Left colon (tissue), 2 donors: Measurements from ENCODE around the gene CFAP20. TPM values are rescaled to one million over a fixed set of nuclear protein-coding genes. Genes with fewer than 3 reads are reported as not detected.
"Not testable (repeated sequence)": the region's sequence is repeated elsewhere in the genome, so short reads cannot be mapped to it uniquely, and the experiment has no call there.

Experiments used
- ATAC-seq: fragments of 200-7000 bp; cut with Tn5 transposase; one replicate; pipeline ENCODE4 v1.9.1; 2020; ENCODE audit warnings: mild to moderate bottlenecking, moderate library complexity
- DNase-seq, 2 donors: peaks; one replicate each; pipeline ENCODE4 v3.0.0-alpha.2; 2020
- intact Hi-C, 2 donors: fragments of 100-400 bp; cut with DNase I in 1 of 2; cut with micrococcal nuclease in 1 of 2; formaldehyde crosslinking; loops; one replicate each; pipeline versions ENCODE4 v1.11.2 to v1.14.0; 2022; cut with DNase I, micrococcal nuclease
- total RNA-seq, 2 donors: library from RNA; stranded (reverse); fragmentation: NEBNext Ultra II Directional; extraction: Animal tissue kit (Norgen Biotek cat#: 25700); gene quantifications; one replicate each; pipeline ENCODE4 v1.2.1, GENCODE V29; 2021
- donor health status: DM: no; HTN: no; CAD: no.
- donor health status: DM: yes; HTN: yes; CAD: no.

CFAP20 gene
- total RNA-seq, 2 donors from 2014 or later, result 18.1 to 20.9 TPM

DNA sequence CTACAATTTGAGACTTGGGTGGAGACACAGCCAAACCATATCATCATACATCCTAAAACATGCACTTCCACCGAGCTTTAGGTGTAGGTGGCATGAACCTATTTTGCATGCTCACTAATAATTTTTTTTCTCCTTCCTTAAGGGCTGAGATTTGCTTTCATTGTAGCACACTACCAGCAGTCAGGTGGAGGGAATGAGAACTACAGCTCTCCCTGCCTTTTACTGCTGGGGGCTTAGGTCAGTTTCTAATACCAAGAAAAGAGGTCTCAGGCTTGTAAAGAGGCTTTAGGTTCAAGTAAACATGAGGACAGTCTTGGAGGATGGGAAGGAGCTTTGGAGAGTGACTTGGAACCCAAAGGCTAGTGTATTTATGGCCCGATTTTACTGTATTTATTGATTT lies 22.0 kb downstream of the CFAP20 start:
- ATAC-seq (no peak), DNase-seq (no peak)
- intact Hi-C loops, result no loop called here

DNA sequence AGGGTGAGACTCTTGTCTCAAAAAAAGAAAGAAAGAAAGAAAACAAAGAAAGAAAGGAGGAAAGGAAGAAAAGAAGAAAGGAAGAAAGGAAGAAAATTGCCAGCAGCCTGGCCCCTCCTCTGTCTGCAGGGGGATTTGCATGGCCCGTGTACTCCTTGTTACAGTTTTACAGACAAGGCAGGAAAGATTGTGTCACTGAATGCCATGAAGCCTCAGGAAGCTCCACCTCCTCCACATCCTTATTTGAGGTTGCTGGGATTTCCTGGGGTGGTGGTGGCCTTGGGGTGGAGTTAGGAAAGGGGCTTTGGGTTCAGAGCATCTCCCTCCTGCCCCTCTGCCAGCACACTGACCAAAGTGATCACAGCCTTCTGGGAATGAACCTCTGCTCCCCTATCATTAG lies 23.6 kb downstream of the CFAP20 start:
- no peak for ATAC-seq
- intact Hi-C loops, result no loop called here
- DNase-seq, result no peak

DNA sequence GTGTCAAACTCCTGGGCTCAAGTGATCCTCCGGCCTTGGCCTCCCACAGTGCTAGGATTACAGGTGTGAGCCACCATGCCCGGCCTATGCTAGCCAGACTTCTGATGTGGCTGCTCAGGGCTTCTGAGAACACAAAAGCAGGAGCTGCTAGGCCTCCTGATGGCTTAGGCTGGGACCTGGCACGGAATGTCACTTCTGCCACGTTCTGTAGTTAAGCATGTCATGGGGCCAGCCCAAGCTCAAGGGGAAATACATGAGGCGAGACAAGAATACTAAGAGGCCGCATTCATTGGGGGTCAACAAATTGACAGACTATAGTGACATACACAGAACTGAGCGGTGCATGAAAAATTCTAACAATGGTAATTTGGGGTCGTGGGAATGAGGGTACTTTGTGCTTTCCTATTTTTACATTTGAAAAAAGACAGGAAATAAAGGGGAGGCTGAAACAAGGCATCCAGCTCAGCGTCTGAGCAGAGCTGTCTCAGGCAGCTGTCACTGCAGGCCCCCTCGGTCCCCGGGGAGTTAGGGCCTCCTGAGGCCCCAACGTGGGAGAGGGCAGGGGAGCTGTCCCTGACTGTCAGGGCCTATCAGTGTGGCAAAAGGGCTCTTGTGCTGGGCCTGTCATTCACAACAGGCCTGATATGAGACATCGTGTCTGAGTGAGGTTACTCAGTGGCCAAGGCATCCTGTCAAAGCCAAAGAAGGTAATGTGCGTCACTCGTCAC lies 26.4 kb downstream of the CFAP20 start:
- ATAC-seq (no peak), DNase-seq (no peak)
- intact Hi-C loops, result no loop called here

DNA sequence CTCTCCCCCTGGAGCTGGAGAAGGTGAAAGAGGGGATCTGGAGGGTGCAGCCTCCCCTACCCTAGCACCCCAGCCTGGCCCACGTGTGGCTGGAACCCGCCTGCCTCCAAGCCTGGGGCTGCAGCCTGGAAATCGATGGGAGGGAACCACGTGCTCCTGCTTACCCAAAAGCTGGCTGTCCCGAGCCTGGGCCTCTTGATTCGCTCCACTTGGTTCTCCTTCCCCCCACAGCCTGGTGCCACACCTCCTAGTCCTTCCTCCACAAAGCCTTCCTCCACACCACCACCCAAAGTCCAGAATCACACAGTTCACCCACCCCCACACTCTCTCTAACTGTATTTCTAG lies 29.3 kb downstream of the CFAP20 start:
- ATAC-seq, result no peak
- no peak for DNase-seq
- intact Hi-C loops, result no loop called here

DNA sequence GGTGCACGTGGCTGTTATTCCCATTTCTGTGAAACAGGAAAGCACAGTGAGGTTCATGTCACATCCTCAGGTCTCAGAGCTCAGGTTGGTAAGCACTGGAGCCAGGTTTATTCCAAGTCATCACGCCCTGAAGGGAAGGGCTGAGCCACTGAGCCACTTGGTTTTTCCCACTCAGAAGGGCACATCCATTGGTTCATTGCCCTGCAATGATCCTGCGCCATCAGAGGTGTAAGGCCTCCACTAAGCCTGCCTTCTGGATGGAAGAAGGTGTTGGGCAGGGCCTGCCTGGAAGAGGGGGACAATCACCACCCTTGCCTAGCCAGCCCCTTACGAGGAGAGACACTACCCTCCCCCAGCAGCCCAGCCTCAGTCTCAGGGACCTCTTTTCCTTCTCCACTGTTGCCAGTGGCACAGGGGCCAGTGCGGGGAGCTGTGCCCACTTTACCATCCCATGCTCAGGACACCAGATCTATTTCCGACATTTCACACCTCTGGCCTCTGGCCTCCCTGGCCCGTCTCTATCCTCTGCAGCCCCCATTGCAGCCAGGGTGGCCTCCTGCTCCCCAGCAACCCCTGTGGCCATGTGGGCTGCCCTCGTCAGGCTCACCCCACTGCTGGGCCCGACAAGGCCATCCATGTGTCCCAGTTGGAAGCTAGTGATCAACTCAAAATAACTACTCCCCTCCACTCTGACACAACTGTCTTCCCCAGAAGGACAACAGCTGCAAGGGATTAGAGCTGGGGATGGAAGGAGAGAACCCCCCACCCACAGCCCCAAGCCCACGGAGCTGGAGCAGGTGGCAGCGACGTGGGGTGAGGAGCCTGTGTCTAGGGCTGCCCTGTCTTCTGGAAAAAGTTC lies 29.9 kb downstream of the CFAP20 start:
- intact Hi-C loops, result no loop called here
- DNase-seq (no peak), ATAC-seq (no peak)

DNA sequence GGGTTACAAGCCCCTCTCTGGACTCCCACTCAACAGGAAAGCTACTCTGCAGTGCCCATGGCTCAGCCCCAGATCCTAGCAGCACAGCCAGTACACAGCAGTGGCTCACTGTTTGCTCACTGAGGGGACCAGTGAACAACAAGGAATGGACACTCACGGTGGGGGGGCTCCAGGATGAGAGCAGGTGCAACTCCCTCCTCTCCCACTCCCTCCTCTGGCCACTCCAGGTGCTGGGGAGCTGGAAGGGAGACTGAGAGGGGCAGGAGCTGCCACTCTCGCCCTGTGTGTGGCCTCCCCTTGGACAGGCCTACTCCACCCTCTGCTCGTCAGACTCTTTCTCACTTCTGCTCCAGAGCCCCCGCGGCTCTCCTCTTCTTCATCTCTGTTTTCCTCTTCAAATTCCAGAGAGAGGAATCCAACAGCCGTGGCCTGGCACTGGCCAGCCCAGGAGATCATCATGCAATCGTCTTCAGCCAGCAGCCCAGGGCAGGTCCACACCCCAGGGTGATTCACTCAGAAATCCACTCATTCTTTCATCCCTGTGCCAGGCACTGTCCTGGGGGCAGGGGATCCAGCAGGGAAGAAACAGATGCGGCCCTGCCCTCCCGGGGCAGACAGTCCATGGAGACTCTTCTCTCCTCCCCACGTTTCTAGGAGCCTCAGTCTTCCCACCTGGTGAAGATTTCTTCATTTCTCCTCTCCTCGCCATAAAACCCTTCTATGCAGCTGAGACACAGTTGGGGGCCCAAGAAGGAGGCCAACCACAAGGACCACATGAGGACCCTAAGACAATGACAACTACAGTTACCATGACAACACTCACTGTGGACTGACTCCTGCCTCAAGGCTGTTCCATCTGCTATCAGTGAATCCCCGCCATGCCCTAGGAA lies 30.7 kb downstream of the CFAP20 start:
- no peak for ATAC-seq
- intact Hi-C loops, result no loop called here
- DNase-seq, result no peak

DNA sequence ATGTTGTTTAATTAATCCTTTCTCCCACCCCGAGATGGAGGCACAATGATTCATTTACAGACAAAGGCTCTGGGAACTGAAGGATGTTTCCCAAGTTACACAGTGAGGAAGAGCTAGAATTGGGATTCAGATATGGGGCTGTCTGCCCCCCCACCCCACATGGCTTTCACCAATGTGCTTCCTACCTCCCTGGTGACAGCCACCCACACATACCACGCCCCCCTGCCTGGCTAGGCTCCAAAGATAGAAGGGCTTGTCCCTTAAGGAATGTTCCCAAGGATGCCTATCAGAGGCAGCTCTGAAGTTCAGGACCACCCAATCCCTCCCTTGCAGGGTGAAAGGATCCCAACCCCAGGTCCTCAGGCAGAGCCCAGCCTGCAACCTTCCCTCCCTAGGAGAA lies 32.9 kb downstream of the CFAP20 start:
- intact Hi-C loops, result no loop called here
- DNase-seq (no peak), ATAC-seq (no peak)

DNA sequence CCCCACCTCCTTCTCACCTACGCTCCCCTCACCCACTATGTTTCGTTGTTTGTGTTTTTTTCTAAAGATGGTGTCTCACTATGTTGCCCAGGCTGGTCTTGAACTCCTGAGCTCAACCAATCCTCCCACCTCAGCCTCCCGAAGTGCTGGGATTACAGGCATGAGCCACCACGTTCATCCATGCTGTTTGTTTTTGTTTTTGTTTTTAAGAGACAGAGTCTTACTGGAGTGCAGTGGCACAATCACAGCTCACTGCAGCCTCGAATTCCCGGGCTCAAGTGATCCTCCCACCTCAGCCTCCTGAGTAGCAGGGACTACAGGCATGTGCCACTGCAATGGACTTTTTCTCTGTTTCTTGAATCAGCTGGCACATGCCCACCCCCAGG lies 33.6 kb downstream of the CFAP20 start:
- ATAC-seq, intact Hi-C loops, DNase-seq: not testable (repeated sequence)

DNA sequence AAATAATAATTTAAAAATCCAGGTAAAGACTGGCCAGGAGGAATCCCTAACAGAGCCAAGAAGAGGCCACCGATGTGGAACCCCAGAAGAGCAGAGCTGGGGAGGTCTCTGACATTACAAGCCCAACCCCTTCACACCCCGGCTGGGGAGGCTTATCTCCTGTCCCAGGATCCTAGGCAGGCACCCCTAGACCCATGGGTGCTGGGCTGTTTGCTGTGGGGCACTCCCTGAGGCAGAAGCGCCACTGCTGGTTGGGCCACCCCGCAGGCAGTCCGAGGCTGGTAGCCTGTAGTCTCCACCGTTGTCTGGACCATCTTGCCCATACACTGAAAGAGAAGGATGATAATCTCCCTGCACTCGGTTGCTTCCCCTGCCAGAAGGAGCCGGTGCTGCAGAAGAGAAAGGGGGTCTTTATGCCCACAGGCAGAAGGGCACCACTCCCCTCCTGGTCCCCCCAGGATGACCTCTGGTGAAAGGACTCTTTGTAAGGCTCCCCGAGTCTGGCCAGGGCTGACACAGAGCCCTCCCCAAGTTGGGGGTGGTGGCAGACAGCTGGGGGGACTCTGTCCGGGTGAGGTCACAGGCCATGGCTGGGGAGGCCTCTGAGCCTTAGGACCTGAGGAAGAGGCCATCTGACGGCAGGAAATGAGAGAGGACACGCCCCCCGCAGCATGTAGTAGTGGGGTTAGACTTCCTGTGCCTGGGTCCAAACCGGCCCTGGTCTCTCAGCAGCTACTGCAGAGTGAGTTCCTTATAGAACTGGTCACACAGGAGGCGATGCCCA lies 34.2 kb downstream of the CFAP20 start:
- intact Hi-C loops, result no loop called here
- no peak for ATAC-seq
- no peak for DNase-seq

DNA sequence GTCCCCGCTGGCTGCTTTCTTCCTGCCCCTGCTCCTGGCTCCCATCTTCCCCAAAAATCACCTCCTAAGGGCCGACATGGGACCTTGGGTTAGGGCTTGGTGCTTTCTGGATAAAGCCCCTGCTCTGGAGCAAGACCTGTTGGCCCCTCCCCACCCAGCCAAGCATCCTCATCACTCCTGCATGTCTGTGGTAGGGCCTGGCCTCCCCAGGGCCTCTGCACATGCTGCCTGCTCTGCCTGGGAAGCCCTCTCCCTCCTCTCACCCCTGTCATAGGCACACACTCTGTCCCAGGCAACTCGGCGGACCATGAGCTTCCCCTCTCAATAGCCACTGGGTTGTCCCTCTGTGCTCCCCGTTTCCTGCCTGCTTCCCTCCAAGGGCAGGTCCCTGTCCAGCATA lies 35.2 kb downstream of the CFAP20 start:
- intact Hi-C loops, result no loop called here
- no peak for DNase-seq

DNA sequence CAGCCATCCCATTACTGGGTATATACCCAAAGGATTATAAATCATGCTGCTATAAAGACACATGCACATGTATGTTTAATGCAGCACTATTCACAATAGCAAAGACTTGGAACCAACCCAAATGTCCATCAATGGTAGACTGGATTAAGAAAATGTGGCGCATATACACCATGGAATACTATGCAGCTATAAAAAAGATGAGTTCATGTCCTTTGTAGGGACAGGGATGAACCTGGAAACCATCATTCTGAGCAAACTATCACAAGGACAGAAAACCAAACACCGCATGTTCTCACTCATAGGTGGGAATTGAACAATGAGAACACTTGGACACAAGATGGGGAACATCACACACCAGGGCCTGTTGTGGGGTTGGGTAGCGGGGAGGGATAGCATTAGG lies 38.8 kb downstream of the CFAP20 start:
- ATAC-seq, intact Hi-C loops, DNase-seq: not testable (repeated sequence)

More for the DNA sequence above, 35.2 kb downstream of the CFAP20 start:
- no peak for ATAC-seq

DNA sequence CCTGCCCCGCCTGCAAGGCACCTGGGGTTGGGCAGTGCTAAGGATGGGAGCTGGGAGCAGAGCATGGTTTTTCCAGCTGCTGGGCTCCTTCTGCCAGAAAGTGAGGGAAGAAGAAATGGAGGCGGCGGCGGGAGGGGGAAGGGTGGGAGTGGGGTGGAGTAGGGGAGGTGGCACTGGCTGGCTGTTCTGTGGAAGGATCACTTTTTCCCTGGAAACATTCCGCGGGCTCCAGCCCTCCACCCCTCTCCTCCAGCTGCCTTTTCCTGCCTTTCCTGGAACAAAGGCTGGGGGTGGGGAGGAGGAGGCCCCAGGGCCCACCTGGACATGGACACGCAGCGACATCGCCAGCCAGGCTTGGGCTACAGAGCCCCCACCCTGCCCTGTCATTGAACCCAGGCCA lies 41.1 kb downstream of the CFAP20 start:
- intact Hi-C loops, result no loop called here
- no peak for DNase-seq
- ATAC-seq, result no peak

DNA sequence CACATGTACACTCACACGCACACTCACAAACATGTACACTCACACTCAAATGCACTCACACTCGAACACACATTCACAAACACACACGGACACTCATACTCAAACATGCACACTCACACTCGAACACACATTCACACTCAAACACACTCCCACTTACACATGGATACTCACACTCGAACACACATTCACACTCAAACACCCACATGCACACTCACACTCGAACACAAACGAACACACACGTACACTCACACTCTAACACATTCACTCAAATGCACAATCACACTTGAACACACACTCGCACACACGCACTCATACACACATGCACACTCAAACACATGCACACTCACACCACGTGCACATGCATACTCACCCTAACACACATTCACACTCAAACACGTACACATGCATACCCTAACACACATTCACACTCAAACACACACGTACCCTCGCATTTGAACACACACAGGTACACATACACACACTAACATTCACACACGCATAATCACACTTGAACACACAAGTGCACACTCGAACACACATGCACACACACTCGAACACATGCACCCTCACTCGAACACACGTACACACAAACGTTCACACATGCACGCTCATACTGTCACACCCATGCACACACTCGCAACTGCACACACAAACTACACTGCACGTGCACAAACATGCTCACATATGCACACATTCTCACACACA lies 41.8 kb downstream of the CFAP20 start:
- intact Hi-C loops, result no loop called here

DNA sequence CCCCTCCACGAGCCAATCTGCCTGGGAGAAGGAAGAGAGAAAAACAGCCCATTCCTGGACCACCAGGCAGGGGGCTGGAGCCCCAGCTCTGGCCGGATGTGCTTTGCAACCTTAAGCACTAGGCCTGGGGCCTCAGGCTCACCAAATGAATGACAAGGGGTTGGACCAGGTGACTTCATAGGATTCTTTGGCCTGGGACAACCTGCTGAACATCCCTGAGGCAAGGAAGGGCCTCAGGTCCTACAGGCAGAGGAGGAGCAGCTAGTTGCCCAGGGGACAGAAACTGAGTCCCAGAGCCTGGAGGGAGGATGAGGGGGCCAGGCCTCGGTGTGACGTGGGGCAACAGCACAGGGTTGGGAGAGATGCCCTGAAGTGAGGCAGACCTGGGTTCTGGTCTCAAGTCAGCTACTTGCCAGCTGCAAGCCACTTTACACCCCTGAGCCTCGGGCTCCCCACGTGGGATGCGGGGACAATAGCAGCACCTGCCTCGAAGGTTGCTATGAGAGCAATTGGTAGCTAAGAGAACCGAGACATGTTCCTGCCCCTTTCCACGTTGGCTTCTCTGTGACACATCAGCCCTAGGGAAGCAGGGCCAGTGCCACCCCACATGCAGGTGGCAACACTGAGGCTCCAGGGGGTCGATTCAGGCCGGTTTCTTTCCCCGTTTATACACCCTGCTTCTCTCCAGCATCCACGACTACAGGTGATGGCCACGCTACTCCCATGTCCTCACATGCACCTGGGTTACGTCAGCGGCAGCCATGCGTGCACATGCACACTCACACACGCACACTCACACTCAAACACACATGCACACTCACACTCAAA lies 42.6 kb downstream of the CFAP20 start:
- intact Hi-C loops, result no loop called here
- no peak for DNase-seq
- ATAC-seq, result no peak

More for the DNA sequence above, 41.8 kb downstream of the CFAP20 start:
- DNase-seq (no peak), ATAC-seq (no peak)

DNA sequence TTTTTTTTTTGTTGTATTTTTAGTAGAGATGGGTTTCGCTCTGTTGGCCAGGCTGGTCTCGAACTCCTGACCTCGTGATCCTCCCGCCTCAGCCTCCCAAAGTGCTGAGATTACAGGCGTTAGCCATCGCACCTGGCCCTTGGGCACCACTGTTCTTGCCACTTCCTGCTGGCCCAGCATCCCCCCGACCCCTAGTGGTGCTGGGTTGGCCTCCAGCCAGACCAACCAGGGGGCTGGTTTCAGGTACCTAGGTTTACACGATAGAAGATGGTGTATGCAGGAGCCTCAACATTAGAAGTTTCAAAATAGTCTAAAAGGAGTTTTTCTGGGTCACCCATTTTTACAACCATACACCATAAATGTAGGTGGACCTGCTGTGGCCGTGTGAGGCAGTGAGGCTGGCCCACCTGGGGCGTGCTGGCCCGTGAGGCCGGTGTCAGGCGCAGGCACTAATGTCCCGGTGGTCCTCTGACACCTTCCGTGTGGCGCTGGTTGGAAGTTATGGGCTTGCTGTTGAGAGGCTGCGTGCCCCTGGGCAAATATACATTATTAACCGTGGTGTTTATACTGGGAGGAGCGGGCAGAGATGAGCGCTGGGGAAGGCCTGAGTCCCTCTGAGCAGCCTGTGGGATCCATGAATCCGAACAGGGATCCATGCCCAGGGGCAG lies 43.5 kb downstream of the CFAP20 start:
- intact Hi-C loops, result no loop called here
- no peak for ATAC-seq
- DNase-seq, result no peak

DNA sequence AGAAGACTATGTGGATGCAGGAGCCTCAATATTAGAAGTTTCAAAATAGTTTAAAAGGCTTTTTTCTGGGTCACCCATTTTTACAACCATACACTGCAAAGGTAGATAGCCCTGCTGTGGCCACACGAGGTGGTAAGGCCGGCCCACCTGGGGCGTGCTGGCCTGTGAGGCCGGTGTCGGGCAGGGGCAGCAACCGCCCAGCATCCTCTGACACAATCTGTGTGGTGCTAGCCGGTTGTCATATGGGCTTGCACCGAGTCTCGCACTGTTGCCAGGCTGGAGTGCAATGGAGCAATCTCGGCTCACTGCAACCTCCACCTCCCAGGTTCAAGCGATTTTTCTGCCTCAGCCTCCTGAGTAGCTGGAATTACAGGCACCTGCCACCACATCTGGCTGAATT lies 44.0 kb downstream of the CFAP20 start:
- intact Hi-C loops, result no loop called here
- DNase-seq (no peak), ATAC-seq (no peak)

DNA sequence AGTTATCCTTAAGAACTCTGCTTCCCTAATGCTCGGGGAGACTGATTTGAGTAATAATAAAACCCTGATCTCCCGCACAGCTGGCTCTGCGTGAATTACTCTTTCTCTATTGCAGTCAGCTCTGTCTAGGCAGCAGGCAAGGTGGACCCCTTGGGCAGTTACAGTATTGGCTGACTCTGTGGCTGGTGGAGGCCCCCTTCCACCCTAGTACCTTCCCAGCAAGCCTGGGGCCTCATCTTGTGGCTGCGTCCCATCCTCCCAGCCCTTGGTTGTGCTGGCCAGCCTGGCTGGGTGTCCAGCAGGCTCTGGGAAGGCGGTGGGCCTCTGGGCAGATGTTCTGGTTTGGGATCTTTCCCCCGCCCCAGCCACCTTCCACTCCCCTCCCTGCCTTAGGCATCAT lies 44.5 kb downstream of the CFAP20 start:
- intact Hi-C loops, result no loop called here

More for the DNA sequence above, 44.5 kb downstream of the CFAP20 start:
- ATAC-seq (no peak), DNase-seq (no peak)
